GM18511 (cell line): ENCODE results near the gene SURF6.
"Not testable (repeated sequence)": the region's sequence is repeated elsewhere in the genome, so short reads cannot be mapped to it uniquely, and the experiment has no call there.

ENCODE experiments used
- ATAC-seq: cut with Tn5 transposase; IDR thresholded peaks from one replicate; pipeline ENCODE4 v1.9.1; 2021; ENCODE audit warnings: mild to moderate bottlenecking, moderate library complexity; ENCODE audit not compliant: unreplicated experiment

SURF6 gene

DNA sequence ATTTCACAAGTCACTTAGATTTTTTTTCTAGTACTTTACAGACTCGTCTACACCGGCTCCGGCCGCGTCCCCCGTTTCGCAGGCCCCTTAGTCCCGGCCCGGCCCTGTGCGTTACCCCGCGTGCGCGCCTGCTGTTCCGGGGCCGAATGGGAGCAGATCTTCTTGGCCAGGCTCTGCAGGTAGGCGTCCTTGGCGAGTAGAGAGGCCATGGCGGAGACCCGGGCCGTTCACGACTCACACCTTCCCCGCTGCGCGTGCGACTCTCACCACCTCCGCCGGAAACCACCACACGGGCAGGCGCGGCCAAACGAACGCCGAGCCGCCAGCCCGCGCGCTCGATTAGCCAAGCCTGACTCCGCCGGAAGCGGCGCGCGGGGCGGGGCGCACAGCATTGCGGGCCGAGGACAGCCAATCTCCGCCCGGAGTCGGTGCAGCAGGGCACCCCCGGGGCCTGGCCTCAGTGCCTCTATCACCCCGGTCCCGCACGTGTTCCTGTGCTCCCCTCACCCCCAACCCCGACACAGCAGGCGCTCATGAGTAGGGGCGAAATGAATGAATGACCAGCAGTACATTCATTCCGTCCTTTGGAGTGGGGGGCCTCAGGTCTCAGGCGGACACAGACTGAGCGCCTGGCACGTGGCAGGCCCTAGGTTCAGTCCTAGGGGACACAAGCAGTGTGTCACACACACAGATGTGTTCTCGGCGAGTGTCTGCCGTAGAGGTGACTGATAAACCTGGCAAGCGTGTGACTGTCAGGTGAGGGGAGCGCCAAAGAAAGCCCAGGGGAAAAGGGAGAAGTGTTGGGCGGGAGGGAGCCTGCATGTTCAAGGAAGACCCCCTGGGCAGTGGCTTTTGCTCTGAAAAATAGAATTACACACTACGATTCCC is at the start of gene SURF6:
Gene SURF6, minus strand, starts transcription at position 265 of the 888 bp plus-strand sequence. Its CDS starts 56 bp downstream, at position 209.
- ATAC-seq, result peak; percentile 91

GRCh38 chr9:133385452-133385851 is 49.5 kb upstream of the SURF6 start:
- ATAC-seq, result no peak

- no peak for ATAC-seq
These were observed 48.8 kb upstream of the SURF6 start for GRCh38 chr9:133384736-133385321.

DNA sequence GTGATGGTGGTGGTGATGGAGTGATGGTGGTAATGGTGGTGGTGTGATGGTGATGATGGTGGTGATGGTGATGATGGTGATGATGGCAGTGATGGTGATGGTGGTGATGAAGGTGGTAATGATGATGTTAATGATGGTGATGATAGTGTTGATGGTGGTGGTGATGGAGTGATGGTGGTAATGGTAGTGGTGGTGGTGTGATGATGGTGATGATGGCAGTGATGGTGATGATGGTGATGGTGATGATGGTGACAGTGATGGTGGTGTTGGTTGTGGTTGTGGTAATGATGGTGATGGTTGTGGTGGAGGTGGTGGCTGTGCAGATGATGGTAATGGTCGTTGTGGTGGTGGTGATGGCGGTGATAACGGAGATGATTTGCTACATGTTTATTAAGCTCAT is 47.5 kb upstream of the SURF6 start:
- ATAC-seq, result no peak

DNA sequence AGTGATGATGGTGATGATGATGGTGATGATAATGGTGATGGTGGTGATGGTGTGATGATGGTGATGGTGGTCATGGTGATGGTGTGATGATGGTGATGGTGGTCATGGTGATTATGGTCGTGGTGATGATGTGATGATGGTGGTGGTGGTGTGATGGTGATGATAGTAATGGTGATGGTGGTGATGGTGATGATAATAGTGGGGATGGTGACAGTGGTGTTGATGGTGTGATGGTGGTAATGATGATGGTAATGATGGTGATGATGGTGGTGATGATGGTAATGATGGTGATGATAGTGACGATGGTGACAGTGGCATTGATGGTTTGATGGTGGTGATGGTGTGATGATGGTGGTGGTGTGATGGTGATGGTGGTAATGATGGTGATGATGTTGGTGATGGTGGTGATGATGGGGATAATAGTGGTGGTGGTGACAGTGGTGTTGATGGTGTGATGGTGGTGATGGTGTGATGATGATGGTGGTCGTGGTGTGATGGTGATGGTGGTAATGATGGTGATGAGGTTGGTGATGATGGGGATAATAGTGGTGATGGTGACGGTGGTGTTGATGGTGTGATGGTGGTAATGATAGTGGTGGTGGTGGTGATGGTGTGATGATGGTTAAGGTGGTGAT is 46.6 kb upstream of the SURF6 start:
- ATAC-seq, result no peak

DNA sequence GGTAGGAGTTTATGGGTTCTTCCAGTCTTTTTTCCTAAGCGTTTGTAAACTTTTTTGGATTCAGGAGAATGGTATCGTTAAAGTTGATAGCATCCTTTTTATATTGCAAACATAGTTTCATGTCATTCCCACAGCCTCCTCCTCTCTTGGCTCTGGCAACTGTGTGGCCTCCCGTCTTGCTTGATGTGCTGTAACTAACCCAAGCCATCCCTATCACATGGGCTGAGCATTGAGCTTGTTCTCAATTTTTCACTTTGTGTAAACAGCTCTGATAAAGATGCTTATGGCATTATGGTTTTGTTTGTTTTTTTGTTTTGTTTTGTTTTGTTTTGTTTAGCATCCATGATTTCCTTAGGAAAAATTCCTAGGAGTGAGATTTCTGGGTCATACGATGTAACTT is 44.7 kb upstream of the SURF6 start:
- ATAC-seq, result no peak

DNA sequence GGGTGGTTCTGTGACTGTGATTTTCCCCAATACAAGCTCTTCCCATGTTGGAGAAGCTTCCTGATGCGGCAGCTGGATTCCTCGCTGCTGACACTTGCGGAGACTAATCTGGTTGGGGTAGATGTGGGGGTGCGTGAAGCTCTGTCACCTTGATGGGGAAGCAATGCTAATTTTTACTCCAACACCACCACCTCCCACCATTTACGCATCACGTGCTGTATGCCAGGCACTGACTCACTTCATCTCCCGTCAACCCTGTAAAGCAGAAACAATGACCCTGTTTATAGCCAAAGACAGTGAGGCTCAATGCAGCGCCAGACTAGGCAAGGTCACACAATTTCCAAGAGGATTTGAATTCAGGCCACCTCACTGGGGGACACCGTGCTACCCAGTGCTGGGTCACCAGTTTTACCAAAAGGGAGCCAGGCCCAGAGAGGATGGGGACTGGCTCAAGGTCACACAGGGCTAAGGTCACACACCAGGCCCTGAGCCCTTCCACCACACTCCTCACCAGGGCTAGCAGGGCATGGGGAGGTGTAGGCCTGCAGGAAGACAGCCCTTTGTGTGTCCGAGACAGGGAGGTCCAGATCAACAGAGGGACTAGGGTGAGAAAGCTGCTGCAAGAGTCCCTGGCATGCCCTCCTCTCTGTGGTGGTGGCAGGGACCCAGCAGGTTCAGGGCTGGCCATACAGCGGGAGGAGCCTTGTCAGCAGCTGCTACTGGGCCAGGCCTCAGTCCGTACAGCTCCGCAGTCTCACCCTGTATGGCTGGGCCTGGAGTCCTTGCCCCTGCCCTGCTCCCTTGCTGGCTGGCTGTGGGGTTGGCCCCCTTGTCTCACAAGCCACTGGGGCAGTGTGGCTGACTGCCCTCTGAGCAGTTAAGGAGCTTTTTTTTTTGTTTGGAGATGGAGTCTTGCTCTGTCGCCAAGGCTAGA is 43.4 kb upstream of the SURF6 start:
- no peak for ATAC-seq

- ATAC-seq, result no peak
These were observed 42.5 kb upstream of the SURF6 start for GRCh38 chr9:133378408-133378962.

- ATAC-seq, result no peak
These were observed 41.8 kb upstream of the SURF6 start for GRCh38 chr9:133377721-133378216.

DNA sequence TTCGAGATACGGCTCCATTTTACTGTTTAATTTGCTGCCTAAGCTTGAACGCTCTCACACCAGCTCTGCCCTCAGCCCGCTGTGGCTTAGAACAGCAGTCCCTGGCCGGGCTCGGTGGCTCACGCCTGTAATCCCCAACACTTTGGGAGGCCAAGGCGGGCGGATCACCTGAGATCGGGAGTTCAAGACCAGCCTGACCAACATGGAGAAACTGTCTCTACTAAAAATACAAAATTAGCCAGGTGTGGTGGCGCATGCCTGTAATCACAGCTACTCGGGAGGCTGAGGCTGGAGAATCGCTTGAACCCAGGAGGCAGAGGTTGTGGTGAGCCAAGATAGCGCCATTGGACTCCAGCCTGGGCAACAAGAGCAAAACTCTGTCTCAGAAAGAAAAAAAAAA is 41.3 kb upstream of the SURF6 start:
- not testable (repeated sequence) for ATAC-seq

DNA sequence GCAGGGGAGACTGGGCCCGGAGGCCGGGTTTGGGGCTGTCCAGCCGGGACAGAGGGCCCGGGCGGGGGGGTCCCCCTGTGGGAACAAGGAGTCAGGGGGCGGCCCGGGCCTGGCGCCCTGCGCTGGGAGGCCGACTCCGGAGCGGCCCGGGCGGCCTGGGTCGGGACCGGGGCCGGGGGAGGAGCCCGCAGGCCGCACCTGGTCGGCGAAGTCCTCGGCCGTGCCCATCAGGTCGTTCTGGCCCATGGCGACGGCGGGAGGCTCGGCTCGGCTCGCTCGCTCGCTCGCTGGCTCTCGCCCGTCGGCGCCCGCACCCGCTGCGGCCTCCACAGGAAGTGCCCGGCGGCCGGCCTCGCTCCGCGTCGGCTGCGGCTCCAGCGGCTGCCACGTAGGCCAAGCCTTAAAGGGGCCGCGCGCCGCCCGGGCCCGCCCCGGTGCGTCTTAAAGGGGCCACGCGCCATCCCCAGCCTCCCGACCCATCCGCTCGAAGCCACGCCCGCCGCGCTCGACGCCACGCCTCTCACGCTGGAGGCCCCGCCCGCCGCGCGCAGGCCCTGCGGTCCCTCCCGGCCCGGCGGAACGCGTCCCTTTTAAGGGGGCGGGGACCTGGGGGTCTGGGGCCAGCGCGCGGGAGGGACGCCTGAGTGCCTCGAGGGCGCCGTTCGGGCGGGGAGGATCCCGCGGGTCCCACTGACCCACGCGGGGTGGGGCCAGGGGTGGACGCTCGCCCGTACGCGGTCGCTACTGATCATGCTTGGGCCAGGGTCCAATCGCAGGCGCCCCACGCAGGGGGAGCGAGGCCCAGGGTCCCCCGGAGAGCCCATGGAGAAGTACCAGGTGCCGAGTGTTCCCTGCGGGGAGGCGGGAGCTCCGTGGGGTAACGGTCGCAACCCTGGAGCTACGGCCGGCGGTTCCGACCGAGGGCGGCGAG is 40.0 kb upstream of the SURF6 start, which contains the start of the genes STKLD1 and SURF4:
Gene STKLD1, plus strand, starts transcription at position 643 of the 931 bp plus-strand sequence. Its CDS starts 108 bp downstream, at position 751.
Gene SURF4, minus strand, starts transcription at position 337 of the 931 bp plus-strand sequence. Its CDS starts 91 bp downstream, at position 246.
- ATAC-seq, result peak; percentile 88

DNA sequence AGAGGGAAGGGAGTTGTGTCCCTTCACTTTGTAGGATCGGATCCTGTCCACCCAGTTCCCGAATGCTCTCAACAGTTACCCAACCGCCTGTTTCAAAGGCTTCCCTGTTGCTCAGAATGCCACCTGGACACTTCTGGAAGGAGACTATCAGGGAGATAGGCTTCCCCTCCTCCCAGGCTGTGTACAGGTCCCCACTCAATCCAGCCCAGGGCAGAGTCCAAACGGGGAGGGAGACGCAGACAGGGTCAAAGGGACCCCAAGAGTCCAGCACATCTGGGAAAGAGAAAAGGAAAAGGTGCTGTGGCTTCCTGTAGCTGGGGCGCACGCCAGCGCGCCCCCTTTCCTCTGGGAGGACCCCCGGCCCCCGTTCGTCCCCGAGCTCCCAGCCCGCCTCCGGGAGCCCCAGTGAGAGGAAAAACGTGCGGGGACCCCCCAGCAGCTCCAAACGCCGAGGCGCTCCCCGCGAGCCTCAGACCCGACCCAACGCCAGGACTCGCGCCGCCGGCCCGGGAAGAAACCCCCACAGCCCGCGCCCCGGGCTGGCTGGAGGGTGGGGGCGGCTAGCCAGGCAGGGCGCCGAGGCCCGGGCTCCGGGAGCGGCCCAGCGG is 39.2 kb upstream of the SURF6 start:
- peak; percentile 28 for ATAC-seq

DNA sequence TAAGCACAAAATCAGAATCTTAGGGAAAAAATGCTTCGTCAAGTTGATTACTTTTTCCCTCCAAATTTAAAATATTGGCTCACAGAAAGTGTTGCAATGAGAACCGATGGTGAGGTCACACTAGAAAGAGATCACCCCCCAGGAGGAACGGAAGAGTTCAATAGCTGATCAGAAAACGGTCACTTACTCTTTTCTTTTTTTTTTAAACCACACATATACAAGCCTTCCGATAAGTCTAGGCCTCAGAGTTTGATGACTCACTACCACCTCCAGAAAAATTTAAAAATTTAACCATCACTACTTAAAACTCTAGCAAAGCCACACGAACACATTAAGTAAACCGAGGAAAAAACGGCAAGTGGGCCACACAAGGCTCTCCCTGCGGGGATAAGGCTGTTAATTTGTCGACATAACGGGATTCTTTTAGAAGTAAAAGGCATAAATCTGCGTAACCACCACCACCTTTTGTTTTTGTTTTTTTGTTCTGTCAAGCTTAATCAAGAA is 38.7 kb upstream of the SURF6 start:
- no peak for ATAC-seq

GRCh38 chr9:133372144-133372543 is 36.2 kb upstream of the SURF6 start:
- no peak for ATAC-seq

- ATAC-seq, result no peak
These were observed 35.3 kb upstream of the SURF6 start for GRCh38 chr9:133371261-133371711.

GRCh38 chr9:133370685-133371084 is 34.7 kb upstream of the SURF6 start:
- ATAC-seq, result no peak

- no peak for ATAC-seq
These were observed 33.9 kb upstream of the SURF6 start for GRCh38 chr9:133369933-133370332.

DNA sequence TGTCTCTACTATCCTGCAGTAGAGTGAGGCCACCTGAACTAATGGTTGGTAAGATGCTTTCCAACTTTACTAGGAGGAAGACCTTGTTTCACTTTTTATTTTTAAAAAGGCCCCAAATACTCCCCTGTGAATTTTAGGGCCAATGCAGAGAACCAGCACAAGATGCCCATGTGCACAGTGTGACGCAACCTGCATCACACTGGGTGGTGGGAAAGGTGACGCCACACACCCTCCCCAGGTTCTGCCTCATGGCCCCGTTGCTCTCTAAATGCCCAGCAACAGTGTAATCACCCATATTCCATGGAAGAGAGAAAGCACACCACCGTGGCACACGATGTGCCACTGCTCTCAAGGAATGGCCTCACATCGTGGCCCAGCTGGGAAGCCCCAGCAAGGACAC is 33.4 kb upstream of the SURF6 start:
- no peak for ATAC-seq
